ENCODE results near the gene CD2. TPM values are rescaled to one million over a fixed set of nuclear protein-coding genes. Genes with fewer than 3 reads are reported as not detected.

The CD2 gene
- total and polyA plus RNA-seq, 2 donors (not counting 3 experiments of a cell fraction or from before 2014, with no cell fraction given), result not detected

- TF ChIP-seq CTCF (IDR thresholded peaks at IDR 0.05; ENCODE audit: extremely low read depth in 1 of 2, insufficient read depth in 1 of 2, low read depth in 1 of 2, low read length in 2 of 2), result no peak
- TF ChIP-seq POLR2AphosphoS5 (IDR thresholded peaks at IDR 0.05; ENCODE audit: insufficient read depth, low read depth, low read length), result no peak
- TF ChIP-seq EZH2 (IDR thresholded peaks at IDR 0.05; ENCODE audit: borderline replicate concordance, low read depth, low read length, severe bottlenecking), result no peak
- no peak for TF ChIP-seq MYC (IDR thresholded peaks at IDR 0.05; ENCODE audit: low read depth, low read length)
- TF ChIP-seq POLR2A (IDR thresholded peaks at IDR 0.05; ENCODE audit: low read depth, low read length), result no peak
- TF ChIP-seq FOS (IDR thresholded peaks at IDR 0.05; ENCODE audit: borderline replicate concordance, insufficient read depth, low read length), result no peak
- no peak for TF ChIP-seq JUN (IDR thresholded peaks at IDR 0.05; ENCODE audit: borderline replicate concordance, insufficient read depth, insufficient read length, low read depth)
- H3K4me2 ChIP-seq (ENCODE audit: insufficient read depth, low read length), result no peak overlapping the region
- no peak for FAIRE-seq
- CTCF ChIA-PET, result interaction anchor here (1.0 to 3.9 kb wide), 2 partner anchors 11 to 38 kb away, joined by 3 to 14 read pairs; no protein-coding TSS in a partner anchor
- peaks cover 3% of the 10 kb centered on the region for H3K4me1 ChIP-seq (ENCODE audit: control insufficient read depth, extremely low read depth, insufficient read depth, low read length)
- no peak overlapping the region for H3K9ac ChIP-seq (replicated peaks; ENCODE audit: extremely low read depth, insufficient read depth, low read length)
- no peak overlapping the region for H3K27ac ChIP-seq (ENCODE audit: insufficient read depth, low read depth, low read length)
- H3K9me1 ChIP-seq (replicated peaks; ENCODE audit: control insufficient read depth, extremely low read depth, insufficient read depth, low read length), result no peaks in the 10 kb centered on the region
- peaks cover 0 to 3% of the 10 kb centered on the region in 2 experiments for H3K27me3 ChIP-seq (ENCODE audit: control insufficient read depth in 2 of 2, insufficient read depth in 2 of 2, low read length in 2 of 2)
- dilution Hi-C loops (cut with MboI; ENCODE audit: extremely low pct_ligation_motif_present, low sequenced_read_pairs), result no loop called here
- no peaks in the 10 kb centered on the region for H3K79me2 ChIP-seq (ENCODE audit: control insufficient read depth, insufficient read depth, low read length)
- no peaks in the 10 kb centered on the region for H4K20me1 ChIP-seq (replicated peaks; ENCODE audit: control insufficient read depth, extremely low read depth, insufficient read depth, low read length)
- no peak overlapping the region for H3K4me3 ChIP-seq (replicated peaks in 1 of 3; ENCODE audit: insufficient read depth in 1 of 3, low read depth in 1 of 3, low read length in 3 of 3)
- POLR2A ChIA-PET, result no interaction called here
- DNase-seq (ENCODE audit: low read depth, low spot score), result no peak
- no peaks in the 10 kb centered on the region for H3K9me3 ChIP-seq (replicated peaks; ENCODE audit: control insufficient read depth, insufficient read depth, low read length)
- no peak overlapping the region for H2AFZ ChIP-seq (ENCODE audit: low read depth, low read length)
- intact Hi-C loops (cut with micrococcal nuclease), result no loop called here
- BruUV-seq (replicated peaks), result no TSS peak
- no peaks in the 10 kb centered on the region for H3K36me3 ChIP-seq (ENCODE audit: control insufficient read depth in 2 of 2, extremely low read depth in 1 of 2, insufficient read depth in 2 of 2, low read length in 2 of 2)
These were observed 21.0 kb downstream of the CD2 start for GRCh38 chr1:116775116-116775752.
